Keratinocyte (primary cell): Measurements from ENCODE around the gene GTPBP6. TPM values are rescaled to one million over a fixed set of nuclear protein-coding genes. Genes with fewer than 3 reads are reported as not detected.
"Not testable (repeated sequence)": the region's sequence is repeated elsewhere in the genome, so short reads cannot be mapped to it uniquely, and the experiment has no call there.

Experiments
- DNase-seq: peaks from one replicate; pipeline ENCODE4 v3.0.0-alpha.2; 2011; ENCODE audit warnings: low read depth, missing footprints, low spot score
- FAIRE-seq: peaks from 2 replicates; lab custom pipeline; 2011; peaks lifted over from hg19 to GRCh38; lab: Jason Lieb, UNC
- H2AFZ ChIP-seq: 2 replicates; pipeline ENCODE4 v1.6.0; 2012; ENCODE audit warnings: low read length, control low read depth, inconsistent platforms; ENCODE audit not compliant: control insufficient read depth
- H3K27ac ChIP-seq: 2 replicates; pipeline ENCODE4 v1.5.1; 2011; ENCODE audit warnings: low read length; ENCODE audit not compliant: control insufficient read depth, insufficient read depth
- H3K27me3 ChIP-seq: 3 replicates; pipeline ENCODE4 v1.6.0; 2011; ENCODE audit warnings: low read length; ENCODE audit not compliant: control insufficient read depth, insufficient read depth; ENCODE audit errors: extremely low read depth
- H3K36me3 ChIP-seq, 2 experiments: 2 replicates in 1 of 2; 3 replicates in 1 of 2; pipeline ENCODE4 v1.5.1; 2011; ENCODE audit warnings: low read length in 2 of 2, mild to moderate bottlenecking in 1 of 2; ENCODE audit not compliant: control insufficient read depth in 2 of 2, insufficient read depth in 2 of 2; ENCODE audit errors: extremely low read depth in 1 of 2
- H3K4me1 ChIP-seq: 3 replicates; pipeline ENCODE4 v1.5.1; 2011; ENCODE audit warnings: low read length; ENCODE audit not compliant: control insufficient read depth, insufficient read depth; ENCODE audit errors: extremely low read depth
- H3K4me2 ChIP-seq: 3 replicates; pipeline ENCODE4 v1.6.0; 2011; ENCODE audit warnings: low read depth, low read length; ENCODE audit not compliant: control insufficient read depth, insufficient read depth; ENCODE audit errors: extremely low read depth
- H3K4me3 ChIP-seq, 3 experiments: fragments of 200-600 bp in 1 of 3; sonication (generic) in 1 of 3; 2 replicates in 2 of 3; 3 replicates in 1 of 3; pipeline ENCODE4 v1.5.1; 2011 to 2016; ENCODE audit warnings: low read length in 3 of 3, mild to moderate bottlenecking in 3 of 3, control low read depth in 2 of 3, inconsistent platforms in 1 of 3, low read depth in 1 of 3, mixed read lengths in 1 of 3, mixed run types in 1 of 3, moderate library complexity in 1 of 3; ENCODE audit not compliant: control insufficient read depth in 2 of 3, insufficient read depth in 2 of 3; ENCODE audit errors: extremely low read depth in 1 of 3
- H3K79me2 ChIP-seq: 2 replicates; pipeline ENCODE4 v1.6.0; 2012; ENCODE audit warnings: low read length; ENCODE audit not compliant: control insufficient read depth, insufficient read depth
- H3K9ac ChIP-seq: 3 replicates; pipeline ENCODE4 v1.6.0; 2011; ENCODE audit warnings: low read length; ENCODE audit not compliant: control insufficient read depth, insufficient read depth; ENCODE audit errors: extremely low read depth
- H3K9me1 ChIP-seq: 3 replicates; pipeline ENCODE4 v1.6.0; 2011; ENCODE audit warnings: low read length; ENCODE audit not compliant: control insufficient read depth, insufficient read depth; ENCODE audit errors: extremely low read depth
- H3K9me3 ChIP-seq: 2 replicates; pipeline ENCODE4 v1.5.1; 2012; ENCODE audit warnings: low read depth, low read length; ENCODE audit not compliant: control insufficient read depth
- H4K20me1 ChIP-seq: 3 replicates; pipeline ENCODE4 v1.6.0; 2011; ENCODE audit warnings: low read length; ENCODE audit not compliant: control insufficient read depth, insufficient read depth; ENCODE audit errors: extremely low read depth
- EZH2 ChIP-seq: IDR thresholded peaks from one replicate; pipeline ENCODE4 v1.6.1; 2012; ENCODE audit warnings: inconsistent platforms, mild to moderate bottlenecking, low read length, moderate library complexity
- dilution Hi-C: fragments of 300-500 bp; cut with MboI; formaldehyde crosslinking; loops from one replicate; pipeline ENCODE4 v1.7.0; 2020; ENCODE audit warnings: low sequenced_read_pairs; ENCODE audit not compliant: extremely low pct_ligation_motif_present
- polyA plus RNA-seq, 5 experiments: library from polyadenylated mRNA; depleted of rRNA in 3 of 5; stranded (reverse) in 3 of 5; stranded (forward) in 1 of 5; unstranded in 1 of 5; fragments of >200 nt; gene quantifications; 1 replicate in 1 of 5; 2 replicates in 3 of 5; 3 replicates in 1 of 5; pipeline versions ENCODE4 v1.2.1 to v1.2.3, GENCODE V29; 2011 to 2012; ENCODE audit warnings: missing spikeins in 2 of 5, low read depth in 1 of 5, low replicate concordance in 1 of 5
- TF ChIP-seq, protein P1 (sequence below), 3 experiments: IDR thresholded peaks in 1 of 3; conservative IDR thresholded peaks in 1 of 3; optimal IDR thresholded peaks in 1 of 3; 2 replicates in 2 of 3; 3 replicates in 1 of 3; pipeline versions ENCODE3 to v1.5.1; 2011; ENCODE audit warnings: low read length in 3 of 3, mild to moderate bottlenecking in 3 of 3, moderate library complexity in 2 of 3, control low read depth in 1 of 3, inconsistent platforms in 1 of 3; ENCODE audit not compliant: insufficient read depth in 2 of 3; ENCODE audit errors: extremely low read depth in 1 of 3

GTPBP6 gene
- polyA plus RNA-seq, 1 donor (not counting 4 experiments of a cell fraction or from before 2014, with no cell fraction given) = 16.7 TPM

DNA sequence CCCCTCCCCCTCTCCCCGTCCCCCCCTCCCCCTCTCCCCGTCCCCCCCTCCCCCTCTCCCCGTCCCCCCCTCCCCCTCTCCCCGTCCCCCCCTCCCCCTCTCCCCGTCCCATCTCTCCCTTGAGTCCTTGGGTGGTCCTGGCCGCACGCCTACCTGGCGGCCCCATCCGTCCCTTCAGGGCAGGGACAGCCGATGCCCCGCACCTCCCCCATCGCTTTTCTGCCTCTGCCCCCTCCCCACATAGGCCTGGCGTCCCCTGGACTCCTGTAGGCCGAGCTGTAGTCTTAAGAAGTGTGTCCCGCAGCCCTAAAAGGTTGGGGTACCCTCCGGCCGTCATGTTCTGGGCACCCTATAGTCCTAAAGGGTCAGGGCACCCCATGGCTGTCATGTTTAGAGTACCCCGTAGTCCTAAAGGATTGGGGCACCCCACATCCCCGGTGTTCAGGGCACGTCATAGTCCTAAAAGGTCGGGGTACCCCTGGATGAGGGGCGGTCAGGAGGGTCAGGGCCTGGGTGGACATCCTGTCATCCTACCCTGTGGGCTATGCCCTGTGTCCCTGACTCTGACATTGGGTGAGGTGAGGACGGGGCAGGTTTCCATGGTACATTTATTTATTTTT lies 10.8 kb upstream of the GTPBP6 start:
- Histone ChIP-seq H3K4me2 (no peak overlapping the region), H4K20me1 (no peaks in the 10 kb centered on the region), H3K9ac (no peak overlapping the region), H3K27ac (no peak overlapping the region), H3K4me3 (no peak overlapping the region), H2AFZ (no peak overlapping the region), H3K9me3 (no peaks in the 10 kb centered on the region), H3K36me3 (peaks cover 0 to 2% of the 10 kb centered on the region in 2 experiments), H3K4me1 (no peaks in the 10 kb centered on the region), H3K9me1 (no peaks in the 10 kb centered on the region), H3K79me2 (no peaks in the 10 kb centered on the region), H3K27me3 (peaks cover 11% of the 10 kb centered on the region)
- FAIRE-seq (no peak), DNase-seq (no peak)
- TF ChIP-seq, protein P1, sequence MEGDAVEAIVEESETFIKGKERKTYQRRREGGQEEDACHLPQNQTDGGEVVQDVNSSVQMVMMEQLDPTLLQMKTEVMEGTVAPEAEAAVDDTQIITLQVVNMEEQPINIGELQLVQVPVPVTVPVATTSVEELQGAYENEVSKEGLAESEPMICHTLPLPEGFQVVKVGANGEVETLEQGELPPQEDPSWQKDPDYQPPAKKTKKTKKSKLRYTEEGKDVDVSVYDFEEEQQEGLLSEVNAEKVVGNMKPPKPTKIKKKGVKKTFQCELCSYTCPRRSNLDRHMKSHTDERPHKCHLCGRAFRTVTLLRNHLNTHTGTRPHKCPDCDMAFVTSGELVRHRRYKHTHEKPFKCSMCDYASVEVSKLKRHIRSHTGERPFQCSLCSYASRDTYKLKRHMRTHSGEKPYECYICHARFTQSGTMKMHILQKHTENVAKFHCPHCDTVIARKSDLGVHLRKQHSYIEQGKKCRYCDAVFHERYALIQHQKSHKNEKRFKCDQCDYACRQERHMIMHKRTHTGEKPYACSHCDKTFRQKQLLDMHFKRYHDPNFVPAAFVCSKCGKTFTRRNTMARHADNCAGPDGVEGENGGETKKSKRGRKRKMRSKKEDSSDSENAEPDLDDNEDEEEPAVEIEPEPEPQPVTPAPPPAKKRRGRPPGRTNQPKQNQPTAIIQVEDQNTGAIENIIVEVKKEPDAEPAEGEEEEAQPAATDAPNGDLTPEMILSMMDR (optimal IDR thresholded peaks at IDR 0.05 in 1 of 3, IDR thresholded peaks at IDR 0.05 in 1 of 3, conservative IDR thresholded peaks at IDR 0.05 in 1 of 3; ENCODE audit: extremely low read depth in 1 of 3, insufficient read depth in 2 of 3, low read length in 3 of 3) = no peak
- no peak for TF ChIP-seq EZH2
- dilution Hi-C loops = no loop called here

DNA sequence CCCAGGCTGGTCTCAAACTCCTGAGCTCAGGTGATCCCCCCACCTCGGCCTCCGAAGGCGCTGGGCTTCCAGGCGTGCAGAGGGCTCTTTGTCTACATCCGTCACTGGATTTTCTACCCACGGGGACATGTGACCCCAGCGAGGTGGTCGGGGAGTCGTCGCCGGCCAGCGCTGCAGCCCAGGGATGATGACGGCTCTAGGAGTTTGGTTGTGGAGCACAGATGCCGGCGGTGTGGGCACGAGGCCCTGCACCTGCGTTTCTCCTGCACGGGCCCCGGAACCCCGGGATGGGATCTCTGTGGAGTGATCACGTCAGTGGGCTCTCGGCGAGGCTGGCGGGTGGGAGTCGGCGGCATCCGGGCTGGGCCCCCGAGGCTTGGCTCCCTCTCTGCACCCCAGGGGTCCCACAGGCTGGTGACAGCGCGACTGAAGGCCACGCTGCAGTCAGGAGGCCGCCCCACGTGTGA lies 9.1 kb upstream of the GTPBP6 start:
- H3K9ac ChIP-seq = no peak overlapping the region
- no peaks in the 10 kb centered on the region for H3K9me1 ChIP-seq
- DNase-seq = no peak
- H3K4me1 ChIP-seq = peaks cover 3% of the 10 kb centered on the region
- no peak overlapping the region for H3K4me3 ChIP-seq
- H4K20me1 ChIP-seq = no peaks in the 10 kb centered on the region
- peaks cover 11% of the 10 kb centered on the region for H3K27me3 ChIP-seq
- TF ChIP-seq, protein P1 (optimal IDR thresholded peaks at IDR 0.05 in 1 of 3, IDR thresholded peaks at IDR 0.05 in 1 of 3, conservative IDR thresholded peaks at IDR 0.05 in 1 of 3; ENCODE audit: extremely low read depth in 1 of 3, insufficient read depth in 2 of 3, low read length in 3 of 3) = no peak
- TF ChIP-seq EZH2 = no peak
- no peaks in the 10 kb centered on the region for H3K79me2 ChIP-seq
- FAIRE-seq = no peak
- H3K4me2 ChIP-seq = no peak overlapping the region
- dilution Hi-C loops = no loop called here
- H3K9me3 ChIP-seq = peaks cover 2% of the 10 kb centered on the region
- no peaks in the 10 kb centered on the region for H3K36me3 ChIP-seq
- H2AFZ ChIP-seq = no peak overlapping the region
- no peak overlapping the region for H3K27ac ChIP-seq

DNA sequence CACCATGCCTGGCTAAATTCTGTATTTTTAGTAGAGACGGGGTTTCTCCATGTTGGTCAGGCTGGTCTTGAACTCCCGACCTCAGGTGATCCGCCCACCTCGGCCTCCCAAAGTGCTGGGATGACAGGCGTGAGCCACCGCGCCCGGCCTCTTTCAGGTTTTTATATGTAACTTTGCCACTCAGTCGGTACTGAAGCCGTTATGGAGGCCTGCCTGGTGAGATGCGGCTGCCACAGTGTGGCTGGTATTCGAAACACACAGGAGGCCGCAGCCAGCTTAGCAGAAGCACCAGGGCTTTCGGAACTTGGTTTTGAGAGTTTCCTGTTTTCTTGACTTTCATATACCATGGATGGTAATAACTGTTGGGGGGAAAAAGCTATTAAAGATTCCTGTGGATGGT lies 6.1 kb upstream of the GTPBP6 start:
- DNase-seq, H3K36me3 ChIP-seq, H3K9ac ChIP-seq, H3K4me3 ChIP-seq, H3K9me3 ChIP-seq, H3K27ac ChIP-seq, H3K27me3 ChIP-seq, H3K4me2 ChIP-seq, dilution Hi-C loops, FAIRE-seq, H3K4me1 ChIP-seq, H3K9me1 ChIP-seq, H4K20me1 ChIP-seq, H2AFZ ChIP-seq: not testable (repeated sequence)
- peaks cover 12% of the 10 kb centered on the region for H3K79me2 ChIP-seq
